ENCODE data around the gene SMARCC1. TPM values are rescaled to one million over a fixed set of nuclear protein-coding genes. Genes with fewer than 3 reads are reported as not detected.

Gene SMARCC1
- total RNA-seq, 2 experiments from 2014 or later, result 82.5 to 84.5 TPM

DNA sequence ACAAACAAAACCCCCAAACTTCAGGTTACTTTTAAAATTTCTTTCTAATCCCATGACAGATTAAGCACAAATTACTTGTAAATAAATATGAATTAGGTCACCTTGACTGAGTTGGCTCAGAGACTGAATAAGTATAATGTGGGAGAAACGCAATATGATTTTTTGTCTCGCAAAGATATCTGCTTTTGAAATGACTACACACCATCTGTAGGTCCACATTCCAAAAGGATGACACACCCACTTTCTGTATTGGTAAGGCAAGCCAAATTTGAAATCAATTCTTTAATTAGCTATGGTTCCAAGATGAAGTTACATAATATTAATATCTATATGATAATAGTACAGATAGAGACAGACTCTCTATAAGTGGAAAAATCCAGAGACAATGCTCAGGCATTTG is 136.1 kb downstream of the SMARCC1 start:
- no peaks in the 10 kb centered on the region for H3K9me3 Mint-ChIP-seq
- CTCF ChIA-PET, result no interaction called here
- H3K27me3 Mint-ChIP-seq (ENCODE audit: low read depth), result no peaks in the 10 kb centered on the region
- no peak overlapping the region for H3K27ac Mint-ChIP-seq
- intact Hi-C loops (cut with micrococcal nuclease), result no loop called here
- no peak overlapping the region for H3K4me3 Mint-ChIP-seq
- peaks cover 12% of the 10 kb centered on the region for H3K36me3 Mint-ChIP-seq (ENCODE audit: low read depth)
- H3K4me1 Mint-ChIP-seq (ENCODE audit: low read depth), result no peaks in the 10 kb centered on the region
- no peak for DNase-seq

DNA sequence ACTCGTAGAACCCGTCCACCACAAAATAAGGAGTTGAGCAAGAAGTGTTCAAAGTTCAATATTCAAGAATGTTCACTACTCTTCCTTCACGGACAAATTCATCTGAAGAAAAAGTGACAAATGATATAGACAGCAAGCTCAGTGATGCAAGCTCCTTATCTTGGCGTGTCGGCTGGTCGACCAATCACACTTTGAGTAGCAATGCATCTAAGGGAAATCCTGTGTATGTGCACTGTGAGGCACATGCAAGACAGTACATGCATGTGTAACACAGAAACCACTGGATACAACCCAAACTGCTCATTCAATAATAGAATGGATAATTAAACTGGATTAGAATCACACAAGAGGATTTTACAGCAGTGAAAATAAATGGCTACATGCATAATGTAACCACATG is 138.6 kb downstream of the SMARCC1 start:
- Mint-ChIP-seq H3K36me3 (ENCODE audit: low read depth) (peaks cover 12% of the 10 kb centered on the region), H3K4me3 (no peak overlapping the region), H3K9me3 (no peaks in the 10 kb centered on the region), H3K27ac (no peak overlapping the region), H3K27me3 (ENCODE audit: low read depth) (no peaks in the 10 kb centered on the region), H3K4me1 (ENCODE audit: low read depth) (peaks cover 2% of the 10 kb centered on the region)
- no peak for DNase-seq
- CTCF ChIA-PET, result no interaction called here
- intact Hi-C loops (cut with micrococcal nuclease), result no loop called here

GRCh38 chr3:47641739-47642138 is 140.0 kb downstream of the SMARCC1 start:
- Mint-ChIP-seq H3K27me3 (ENCODE audit: low read depth) (no peaks in the 10 kb centered on the region), H3K27ac (no peak overlapping the region), H3K36me3 (ENCODE audit: low read depth) (peaks cover 10% of the 10 kb centered on the region), H3K9me3 (no peaks in the 10 kb centered on the region), H3K4me3 (no peak overlapping the region), H3K4me1 (ENCODE audit: low read depth) (peaks cover 2% of the 10 kb centered on the region)
- DNase-seq, result no peak
- CTCF ChIA-PET, result no interaction called here
- intact Hi-C loops (cut with micrococcal nuclease), result no loop called here

- H3K9me3 Mint-ChIP-seq, result no peaks in the 10 kb centered on the region
- peaks cover 23% of the 10 kb centered on the region for H3K36me3 Mint-ChIP-seq (ENCODE audit: low read depth)
- H3K27me3 Mint-ChIP-seq (ENCODE audit: low read depth), result no peaks in the 10 kb centered on the region
- no peak for DNase-seq
- H3K4me3 Mint-ChIP-seq, result no peak overlapping the region
- H3K4me1 Mint-ChIP-seq (ENCODE audit: low read depth), result peaks cover 12% of the 10 kb centered on the region
- intact Hi-C loops (cut with micrococcal nuclease), result no loop called here
- CTCF ChIA-PET, result no interaction called here
- no peak overlapping the region for H3K27ac Mint-ChIP-seq
Observed at GRCh38 chr3:47636921-47637320, 144.8 kb downstream of the SMARCC1 start.

DNA sequence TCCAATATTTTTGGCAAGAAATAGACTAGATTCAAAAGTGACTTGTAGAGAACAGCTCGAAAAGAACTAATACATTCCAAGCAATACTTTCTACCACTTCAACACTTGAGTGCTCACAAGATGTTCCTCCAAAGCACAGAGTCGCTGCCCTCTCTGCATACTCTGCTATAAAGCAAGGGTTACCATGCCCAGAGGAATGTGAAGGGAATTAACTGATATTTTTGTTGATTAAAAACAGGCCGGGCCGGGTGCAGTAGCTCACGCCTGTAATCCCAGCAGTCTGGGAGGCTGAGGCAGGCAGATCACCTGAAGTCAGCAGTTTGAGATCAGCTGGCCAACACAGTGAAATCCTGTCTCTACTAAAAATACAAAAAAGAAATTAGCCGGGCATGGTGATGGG is 145.5 kb downstream of the SMARCC1 start:
- Mint-ChIP-seq H3K4me3 (no peak overlapping the region), H3K9me3 (no peaks in the 10 kb centered on the region), H3K27ac (no peak overlapping the region), H3K27me3 (ENCODE audit: low read depth) (no peaks in the 10 kb centered on the region), H3K36me3 (ENCODE audit: low read depth) (peaks cover 29% of the 10 kb centered on the region), H3K4me1 (ENCODE audit: low read depth) (peaks cover 12% of the 10 kb centered on the region)
- DNase-seq, result no peak
- CTCF ChIA-PET, result no interaction called here
- intact Hi-C loops (cut with micrococcal nuclease), result no loop called here

DNA sequence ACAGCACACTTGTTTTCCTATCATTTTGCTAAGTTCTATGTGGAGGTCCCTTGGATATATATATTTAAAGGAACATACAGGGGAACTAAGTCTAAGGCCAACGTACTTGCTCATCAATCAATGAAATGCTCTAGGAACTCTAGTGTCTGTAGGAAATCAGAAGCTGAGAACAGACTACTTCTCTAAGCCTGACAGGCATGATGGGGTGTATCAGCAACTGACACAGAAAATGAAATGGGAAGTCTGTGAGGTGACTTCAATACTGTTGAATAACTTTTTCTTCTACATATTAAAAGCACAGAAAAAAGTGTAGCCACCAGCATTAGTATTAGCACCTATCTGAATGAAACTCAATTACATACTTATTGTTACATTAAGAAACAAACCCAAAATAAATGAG is 146.2 kb downstream of the SMARCC1 start:
- peaks cover 34% of the 10 kb centered on the region for H3K36me3 Mint-ChIP-seq (ENCODE audit: low read depth)
- no peak overlapping the region for H3K4me3 Mint-ChIP-seq
- DNase-seq, result no peak
- H3K27ac Mint-ChIP-seq, result no peak overlapping the region
- intact Hi-C loops (cut with micrococcal nuclease), result no loop called here
- H3K4me1 Mint-ChIP-seq (ENCODE audit: low read depth), result peaks cover 12% of the 10 kb centered on the region
- no peaks in the 10 kb centered on the region for H3K9me3 Mint-ChIP-seq
- CTCF ChIA-PET, result no interaction called here
- no peaks in the 10 kb centered on the region for H3K27me3 Mint-ChIP-seq (ENCODE audit: low read depth)

DNA sequence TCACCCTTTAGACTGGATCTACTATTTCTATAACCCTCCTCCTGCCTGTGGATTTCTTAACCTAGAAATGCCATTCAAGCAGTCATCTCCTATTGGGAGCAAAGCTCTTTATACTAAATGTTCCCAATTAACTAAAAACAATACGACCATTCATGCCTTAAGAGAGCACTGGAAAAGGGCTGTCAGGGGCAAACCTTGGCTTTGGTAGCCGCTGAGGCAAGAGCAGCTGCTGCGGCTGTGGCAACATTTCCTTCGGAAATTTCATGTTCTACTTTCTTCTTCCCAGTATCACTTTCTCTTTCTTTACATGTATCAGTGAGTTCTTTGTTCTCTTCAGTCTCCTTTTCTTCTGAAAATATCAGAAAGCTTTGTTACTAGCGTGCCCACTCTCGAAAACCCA is 146.7 kb downstream of the SMARCC1 start:
- H3K4me1 Mint-ChIP-seq (ENCODE audit: low read depth), result peaks cover 12% of the 10 kb centered on the region
- no peak for DNase-seq
- H3K27ac Mint-ChIP-seq, result no peak overlapping the region
- CTCF ChIA-PET, result interaction anchor here (1.0 kb wide), 1 partner anchor 112 kb away, joined by 5 read pairs; no protein-coding TSS in a partner anchor
- H3K9me3 Mint-ChIP-seq, result no peaks in the 10 kb centered on the region
- no peak overlapping the region for H3K4me3 Mint-ChIP-seq
- intact Hi-C loops (cut with micrococcal nuclease), result no loop called here
- peaks cover 38% of the 10 kb centered on the region for H3K36me3 Mint-ChIP-seq (ENCODE audit: low read depth)
- no peaks in the 10 kb centered on the region for H3K27me3 Mint-ChIP-seq (ENCODE audit: low read depth)

DNA sequence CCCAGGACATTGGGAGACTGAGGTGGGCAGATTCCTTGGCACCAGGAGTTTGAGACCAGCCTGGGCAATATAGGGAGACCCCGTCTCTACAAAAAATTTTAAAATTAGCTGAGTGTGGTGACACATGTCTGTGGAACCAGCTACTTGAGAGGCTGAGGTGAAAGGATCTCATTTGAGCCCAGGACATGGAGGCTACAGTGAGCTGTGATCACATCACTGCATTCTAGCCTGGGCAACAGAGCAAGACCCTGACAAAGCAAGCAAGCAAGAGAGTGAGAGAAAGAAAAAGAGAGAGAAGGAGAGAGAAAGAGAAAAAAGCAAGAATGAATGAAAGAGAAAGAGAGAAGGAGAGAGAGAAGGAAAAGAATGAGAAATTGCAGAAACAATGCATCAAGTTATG is 150.9 kb downstream of the SMARCC1 start:
- Mint-ChIP-seq H3K27me3 (ENCODE audit: low read depth) (no peaks in the 10 kb centered on the region), H3K4me3 (no peak overlapping the region), H3K36me3 (ENCODE audit: low read depth) (peaks cover 45% of the 10 kb centered on the region), H3K4me1 (ENCODE audit: low read depth) (peaks cover 6% of the 10 kb centered on the region), H3K27ac (no peak overlapping the region), H3K9me3 (no peaks in the 10 kb centered on the region)
- intact Hi-C loops (cut with micrococcal nuclease), result no loop called here
- CTCF ChIA-PET, result no interaction called here
- no peak for DNase-seq

DNA sequence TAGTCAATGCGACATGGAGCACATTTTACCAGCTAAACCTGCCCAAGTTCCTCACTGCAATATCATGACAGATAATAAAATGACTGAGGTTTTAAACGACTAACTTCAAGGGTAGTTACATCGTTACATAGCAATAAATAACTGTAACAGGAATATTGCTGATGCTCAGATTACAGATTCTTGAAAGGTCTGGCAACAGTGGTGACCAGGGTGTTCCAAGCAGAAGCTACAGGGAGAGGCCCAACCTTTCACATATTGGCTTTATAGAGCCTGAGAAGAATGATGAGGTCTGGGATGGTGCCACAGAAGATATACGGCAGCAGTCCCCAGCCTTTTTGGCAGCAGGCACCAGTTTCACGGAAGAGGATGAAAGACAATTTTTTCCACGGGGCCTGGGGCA is 151.9 kb downstream of the SMARCC1 start:
- intact Hi-C loops (cut with micrococcal nuclease), result no loop called here
- H3K9me3 Mint-ChIP-seq, result no peaks in the 10 kb centered on the region
- H3K27me3 Mint-ChIP-seq (ENCODE audit: low read depth), result no peaks in the 10 kb centered on the region
- no peak overlapping the region for H3K4me3 Mint-ChIP-seq
- peaks cover 42% of the 10 kb centered on the region for H3K36me3 Mint-ChIP-seq (ENCODE audit: low read depth)
- CTCF ChIA-PET, result no interaction called here
- no peaks in the 10 kb centered on the region for H3K4me1 Mint-ChIP-seq (ENCODE audit: low read depth)
- DNase-seq, result no peak
- no peak overlapping the region for H3K27ac Mint-ChIP-seq

- intact Hi-C loops (cut with micrococcal nuclease), result no loop called here
- CTCF ChIA-PET, result no interaction called here
Observed at GRCh38 chr3:47628426-47628825, 153.3 kb downstream of the SMARCC1 start.

DNA sequence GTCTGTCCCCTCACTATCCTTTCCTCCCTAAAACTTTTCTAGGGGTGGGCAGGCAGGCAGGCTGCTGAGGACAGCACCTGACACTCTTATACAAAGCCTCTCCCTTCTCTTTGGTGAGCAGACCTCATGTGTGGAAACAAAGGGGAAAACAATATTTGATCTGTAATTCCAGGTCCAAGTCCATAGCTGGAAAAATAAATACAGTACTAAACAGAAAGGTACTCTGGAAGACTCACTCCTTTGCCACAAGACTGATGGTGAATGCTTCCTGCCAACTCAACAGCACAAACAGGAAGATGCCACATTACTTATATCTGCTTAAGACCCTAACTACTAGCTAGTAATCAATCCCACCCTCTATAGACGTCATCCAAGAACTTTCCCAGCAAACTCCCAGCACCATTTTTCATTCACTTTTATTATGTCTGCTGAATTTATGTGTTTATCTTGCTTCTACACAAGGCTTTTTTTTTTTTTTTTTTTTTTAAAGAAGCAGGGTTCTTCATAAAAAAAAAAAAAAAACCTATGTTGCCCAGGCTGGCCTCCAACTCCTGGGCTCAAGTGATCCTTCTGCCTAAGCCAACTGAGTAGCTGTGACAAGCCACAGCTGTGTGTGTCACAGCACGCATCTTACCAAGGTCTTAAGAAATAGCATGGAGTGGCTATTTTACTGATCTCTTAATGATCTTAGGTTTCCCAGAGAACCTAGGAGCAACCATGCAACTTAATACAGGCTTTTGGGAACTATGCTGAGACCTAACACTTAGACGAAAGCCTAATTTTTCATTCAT is 158.8 kb downstream of the SMARCC1 start:
- H3K27ac Mint-ChIP-seq, result no peak overlapping the region
- H3K4me3 Mint-ChIP-seq, result no peak overlapping the region
- intact Hi-C loops (cut with micrococcal nuclease), result no loop called here

More at GRCh38 chr3:47628426-47628825, 153.3 kb downstream of the SMARCC1 start:
- H3K4me3 Mint-ChIP-seq, result no peak overlapping the region
- peaks cover 41% of the 10 kb centered on the region for H3K36me3 Mint-ChIP-seq (ENCODE audit: low read depth)
- no peak for DNase-seq
- H3K4me1 Mint-ChIP-seq (ENCODE audit: low read depth), result no peaks in the 10 kb centered on the region
- no peaks in the 10 kb centered on the region for H3K27me3 Mint-ChIP-seq (ENCODE audit: low read depth)
- no peak overlapping the region for H3K27ac Mint-ChIP-seq
- no peaks in the 10 kb centered on the region for H3K9me3 Mint-ChIP-seq

GRCh38 chr3:47617086-47618010 is 164.3 kb downstream of the SMARCC1 start:
- Mint-ChIP-seq H3K9me3 (no peaks in the 10 kb centered on the region), H3K36me3 (ENCODE audit: low read depth) (peaks cover 22% of the 10 kb centered on the region), H3K27ac (no peak overlapping the region), H3K4me3 (no peak overlapping the region), H3K27me3 (ENCODE audit: low read depth) (no peaks in the 10 kb centered on the region), H3K4me1 (ENCODE audit: low read depth) (no peaks in the 10 kb centered on the region)
- intact Hi-C loops (cut with micrococcal nuclease), result no loop called here
- no peak for DNase-seq
- CTCF ChIA-PET, result interaction anchor here (1.1 to 1.6 kb wide), 2 partner anchors 10 to 96 kb away, joined by 3 read pairs; no protein-coding TSS in a partner anchor

More for the DNA sequence above, 158.8 kb downstream of the SMARCC1 start:
- H3K4me1 Mint-ChIP-seq (ENCODE audit: low read depth), result no peaks in the 10 kb centered on the region
- DNase-seq, result no peak
- H3K27me3 Mint-ChIP-seq (ENCODE audit: low read depth), result no peaks in the 10 kb centered on the region
- H3K9me3 Mint-ChIP-seq, result no peaks in the 10 kb centered on the region
- peaks cover 30% of the 10 kb centered on the region for H3K36me3 Mint-ChIP-seq (ENCODE audit: low read depth)
- CTCF ChIA-PET, result interaction anchor here (0.6 kb wide), 1 partner anchor 219 kb away, joined by 3 read pairs; no protein-coding TSS in a partner anchor

Measured in activated naive CD4-positive, alpha-beta T cell treated with anti-CD3 and anti-CD28 coated beads for 36 hours (primary cell).